ENCODE results near the gene ENPP3.

DNA sequence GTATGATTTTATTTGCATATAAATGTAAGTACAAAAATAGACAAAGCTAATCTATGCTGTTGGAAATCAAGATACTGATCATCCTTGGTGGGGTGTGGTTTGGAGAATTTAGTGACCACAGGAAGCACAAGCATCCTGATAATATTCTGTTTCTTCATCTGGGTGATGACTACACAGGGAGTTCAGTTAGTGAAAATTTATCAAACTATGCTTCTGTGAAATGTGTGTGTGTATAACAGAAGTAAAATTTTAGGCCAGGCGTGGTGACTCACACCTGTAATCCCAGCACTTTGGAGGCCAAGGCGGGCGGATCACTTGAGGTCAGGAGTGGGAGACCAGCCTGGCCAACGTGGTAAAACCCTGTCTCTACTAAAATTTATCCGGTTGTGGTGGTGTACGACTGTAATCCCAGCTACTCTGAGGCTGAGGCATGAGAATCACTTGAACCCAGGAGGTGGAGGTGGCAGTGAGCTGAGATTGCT, 20.6 kb downstream of the ENPP3 start:
- TF ChIP-seq FOXK2 (IDR thresholded peaks at IDR 0.05) (no peak), NFRKB (IDR thresholded peaks at IDR 0.05) (no peak), ARNT (IDR thresholded peaks at IDR 0.05) (no peak), BHLHE40 (IDR thresholded peaks at IDR 0.05; ENCODE audit: borderline replicate concordance) (no peak), SUZ12 (IDR thresholded peaks at IDR 0.05) (no peak), SP1 (IDR thresholded peaks at IDR 0.05) (no peak), HDGF (IDR thresholded peaks at IDR 0.05; ENCODE audit: borderline replicate concordance) (no peak)

Measured in HEK293T (cell line).